CD4-positive, alpha-beta memory T cell (primary cell): Measurements from ENCODE around the gene CCZ1. TPM values are rescaled to one million over a fixed set of nuclear protein-coding genes. Genes with fewer than 3 reads are reported as not detected.

Experiments used
- polyA plus RNA-seq, 2 donors: library from polyadenylated mRNA; unstranded; fragments of 300-500 nt; fragmentation: Illumina TruSeq; gene quantifications; one replicate each; pipeline ENCODE4 v1.2.3, GENCODE V29; 2021
- total RNA-seq, 2 experiments: library from RNA; stranded (reverse); gene quantifications; one replicate each; pipeline ENCODE4 v1.2.3, GENCODE V29; 2021

The CCZ1 gene
- total and polyA plus RNA-seq, 4 experiments from 2014 or later = 46.8 to 78.0 (median 65.1) TPM

Other genes starting within 250 kb of the CCZ1 start
- gene RNF216, start 117.1 kb upstream of the CCZ1 start, total RNA-seq = 10 to 100 TPM; 80.0 to 82.4 TPM
- gene RNF216, start 117.1 kb upstream of the CCZ1 start, polyA plus RNA-seq = 10 to 100 TPM; 19.2 to 41.4 TPM
- gene OCM, start 17.9 kb upstream of the CCZ1 start, total RNA-seq = 10 to 100 TPM in 1 of 2 experiments, 1 to 10 TPM in 1; 9.0 to 11.4 TPM
- gene OCM, start 17.9 kb upstream of the CCZ1 start, polyA plus RNA-seq = 1 to 10 TPM in 1 of 2 donors, under 1 TPM in 1; 0.63 to 1.5 TPM
- not detected for gene RSPH10B, start 72.0 kb downstream of the CCZ1 start, total RNA-seq
- gene RSPH10B, start 72.0 kb downstream of the CCZ1 start, polyA plus RNA-seq = not detected
- 10 to 100 TPM; 22.7 to 23.2 TPM for gene PMS2, start 110.3 kb downstream of the CCZ1 start, total RNA-seq
- 10 to 100 TPM in 1 of 2 donors, 1 to 10 TPM in 1; 7.6 to 14.2 TPM for gene PMS2, start 110.3 kb downstream of the CCZ1 start, polyA plus RNA-seq
- gene AIMP2, start 110.5 kb downstream of the CCZ1 start, total RNA-seq = 10 to 100 TPM; 10.7 to 10.8 TPM
- gene AIMP2, start 110.5 kb downstream of the CCZ1 start, polyA plus RNA-seq = 10 to 100 TPM; 20.1 to 20.8 TPM
- not detected for gene ANKRD61, start 132.6 kb downstream of the CCZ1 start, total RNA-seq
- gene ANKRD61, start 132.6 kb downstream of the CCZ1 start, polyA plus RNA-seq = under 1 TPM in 1 of 2 donors, not detected in 1; 0.40 TPM
- 10 to 100 TPM; 69.9 to 77.0 TPM for gene EIF2AK1, start 160.4 kb downstream of the CCZ1 start, total RNA-seq
- gene EIF2AK1, start 160.4 kb downstream of the CCZ1 start, polyA plus RNA-seq = 10 to 100 TPM; 79.4 to 90.7 TPM
- 10 to 100 TPM; 17.6 to 20.9 TPM for gene USP42, start 206.2 kb downstream of the CCZ1 start, total RNA-seq
- gene USP42, start 206.2 kb downstream of the CCZ1 start, polyA plus RNA-seq = 10 to 100 TPM in 1 of 2 donors, 1 to 10 TPM in 1; 3.2 to 14.7 TPM